HepG2 (cell line): ENCODE results near the gene NFATC3. TPM values are rescaled to one million over a fixed set of nuclear protein-coding genes. Genes with fewer than 3 reads are reported as not detected.

Experiments used
- BRD4 ChIP-seq: sonication (generic); formaldehyde crosslinking; IDR thresholded peaks from 2 replicates; pipeline ENCODE4 v1.4.0; 2020; ENCODE audit warnings: missing genetic modification reagents
- EHMT2 ChIP-seq: fragments of 200-600 bp; sonication (generic); IDR thresholded peaks from 2 replicates; pipeline ENCODE4 v1.7.0; 2017; ENCODE audit warnings: antibody characterized with exemption, low read depth, low read length, borderline replicate concordance
- ETV5 ChIP-seq: IDR thresholded peaks from 2 replicates; pipeline ENCODE4 v1.6.1; 2018; ENCODE audit warnings: missing biosample characterization, missing genetic modification reagents, inconsistent platforms, borderline replicate concordance
- GLI4 ChIP-seq: sonication (generic); formaldehyde crosslinking; IDR thresholded peaks from 2 replicates; pipeline ENCODE4 v1.5.1; 2020; ENCODE audit warnings: missing genetic modification reagents, mild to moderate bottlenecking, moderate library complexity, borderline replicate concordance
- GLMP ChIP-seq: sonication (generic); formaldehyde crosslinking; IDR thresholded peaks from 2 replicates; pipeline ENCODE4 v1.9.0; 2021; ENCODE audit warnings: missing genetic modification reagents, mild to moderate bottlenecking, borderline replicate concordance
- HIC2 ChIP-seq: sonication (generic); formaldehyde crosslinking; IDR thresholded peaks from 2 replicates; pipeline ENCODE4 v1.9.0; 2022; ENCODE audit warnings: low read depth, missing genetic modification reagents
- KDM1A ChIP-seq: IDR thresholded peaks from 2 replicates; pipeline ENCODE4 v1.6.1; 2016; ENCODE audit warnings: missing compliant biosample characterization
- MED13 ChIP-seq: sonication (generic); formaldehyde crosslinking; IDR thresholded peaks from 2 replicates; pipeline ENCODE4 v1.5.0; 2020; ENCODE audit warnings: missing genetic modification reagents
- MIER3 ChIP-seq: IDR thresholded peaks from 2 replicates; pipeline ENCODE4 v1.6.1; 2016; ENCODE audit warnings: missing compliant biosample characterization, borderline replicate concordance
- SCMH1 ChIP-seq: sonication (generic); formaldehyde crosslinking; IDR thresholded peaks from 2 replicates; pipeline ENCODE4 v1.9.0; 2021; ENCODE audit warnings: missing genetic modification reagents, mild to moderate bottlenecking, borderline replicate concordance
- TFAP4 ChIP-seq: sonication (generic); IDR thresholded peaks from 2 replicates; pipeline ENCODE4 v1.6.1; 2016; ENCODE audit warnings: low read depth, borderline replicate concordance
- ZBTB8A ChIP-seq: sonication (generic); formaldehyde crosslinking; IDR thresholded peaks from 2 replicates; pipeline ENCODE4 v1.4.0; 2020; ENCODE audit warnings: mild to moderate bottlenecking, low read depth, missing genetic modification reagents, borderline replicate concordance
- ZFY ChIP-seq: sonication (generic); formaldehyde crosslinking; IDR thresholded peaks from 2 replicates; pipeline ENCODE4 v1.4.0; 2020; ENCODE audit warnings: missing genetic modification reagents
- ZNF224 ChIP-seq: sonication (generic); formaldehyde crosslinking; IDR thresholded peaks from 2 replicates; pipeline ENCODE4 v1.5.0; 2020; ENCODE audit warnings: mild to moderate bottlenecking, missing genetic modification reagents
- ZNF296 ChIP-seq: sonication (generic); formaldehyde crosslinking; conservative IDR thresholded peaks from 2 replicates; pipeline ENCODE4 v1.5.0; 2020; ENCODE audit warnings: mild to moderate bottlenecking, missing genetic modification reagents
- ZNF335 ChIP-seq: sonication (generic); formaldehyde crosslinking; IDR thresholded peaks from 2 replicates; pipeline ENCODE4 v1.4.0; 2020; ENCODE audit warnings: missing genetic modification reagents
- ZNF337 ChIP-seq: sonication (generic); formaldehyde crosslinking; IDR thresholded peaks from 2 replicates; pipeline ENCODE4 v1.5.1; 2020; ENCODE audit warnings: missing genetic modification reagents, low read depth, mild to moderate bottlenecking, borderline replicate concordance
- ZNF605 ChIP-seq: sonication (generic); formaldehyde crosslinking; IDR thresholded peaks from 2 replicates; pipeline ENCODE4 v1.8.0; 2022; ENCODE audit warnings: mild to moderate bottlenecking, missing genetic modification reagents
- ZNF772 ChIP-seq: sonication (generic); formaldehyde crosslinking; IDR thresholded peaks from 2 replicates; pipeline ENCODE4 v1.5.0; 2020; ENCODE audit warnings: mild to moderate bottlenecking, missing genetic modification reagents
- ZSCAN5A ChIP-seq: sonication (generic); formaldehyde crosslinking; IDR thresholded peaks from 2 replicates; pipeline ENCODE4 v1.8.0; 2022; ENCODE audit warnings: mild to moderate bottlenecking, missing genetic modification reagents, borderline replicate concordance
- polyA plus RNA-seq, 8 experiments: library from polyadenylated mRNA; depleted of rRNA in 3 of 8; stranded (reverse) in 7 of 8; unstranded in 1 of 8; fragments of >200 nt; fragmentation: Illumina TruSeq in 4 of 8; extraction: Trizol in 4 of 8; gene quantifications; 2 replicates each; pipeline versions ENCODE4 v1.2.1 to v1.2.3, GENCODE V29; 2011 to 2016; ENCODE audit warnings: low read depth in 4 of 8, missing spikeins in 1 of 8, mixed read lengths in 1 of 8; ENCODE audit not compliant: insufficient read depth in 1 of 8
- total RNA-seq, 5 experiments: library from RNA; depleted of rRNA; stranded (reverse); fragments of >200 nt; fragmentation: Illumina TruSeq; extraction: Trizol; gene quantifications; 2 replicates each; pipeline ENCODE4 v1.2.3, GENCODE V29; 2016; ENCODE audit warnings: low read depth in 1 of 5
- TF ChIP-seq, protein P1 (sequence below): sonication (generic); formaldehyde crosslinking; IDR thresholded peaks from 2 replicates; pipeline ENCODE4 v1.5.0; 2020; ENCODE audit warnings: mild to moderate bottlenecking, low read depth, missing genetic modification reagents, borderline replicate concordance
- TF ChIP-seq, protein P2 (sequence below): IDR thresholded peaks from 2 replicates; pipeline ENCODE4 v1.6.1; 2016

NFATC3 gene
- total and polyA plus RNA-seq, 2 of the 13 experiments (the other 11 are each of a cell fraction or from before 2014, with no cell fraction given), result 52.6 to 62.7 TPM

GRCh38 chr16:68257906-68258800, 173.0 kb downstream of the NFATC3 start (continued):
- TF ChIP-seq MIER3 (CRISPR knock-in tag), result peak; percentile 57; the same call in 1 of the 2 replicates
- TF ChIP-seq ZFY (CRISPR knock-in tag), result peak; percentile 88
- TF ChIP-seq HIC2, result peak; percentile 98
- TF ChIP-seq EHMT2, result no peak
- TF ChIP-seq TFAP4, result peak; percentile 52; the same call in 1 of the 2 replicates
- no peak for TF ChIP-seq SCMH1
- peak; percentile 92; the same call in 1 of the 2 replicates for TF ChIP-seq ZNF224 (CRISPR knock-in tag)
- peak; percentile 51; the same call in 1 of the 2 replicates for TF ChIP-seq ZNF335 (CRISPR knock-in tag)
- TF ChIP-seq, protein P1, sequence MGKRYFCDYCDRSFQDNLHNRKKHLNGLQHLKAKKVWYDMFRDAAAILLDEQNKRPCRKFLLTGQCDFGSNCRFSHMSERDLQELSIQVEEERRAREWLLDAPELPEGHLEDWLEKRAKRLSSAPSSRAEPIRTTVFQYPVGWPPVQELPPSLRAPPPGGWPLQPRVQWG (CRISPR knock-in tag), result no peak
- peak; percentile 88 for TF ChIP-seq ZNF605 (CRISPR knock-in tag)
- TF ChIP-seq, protein P2, sequence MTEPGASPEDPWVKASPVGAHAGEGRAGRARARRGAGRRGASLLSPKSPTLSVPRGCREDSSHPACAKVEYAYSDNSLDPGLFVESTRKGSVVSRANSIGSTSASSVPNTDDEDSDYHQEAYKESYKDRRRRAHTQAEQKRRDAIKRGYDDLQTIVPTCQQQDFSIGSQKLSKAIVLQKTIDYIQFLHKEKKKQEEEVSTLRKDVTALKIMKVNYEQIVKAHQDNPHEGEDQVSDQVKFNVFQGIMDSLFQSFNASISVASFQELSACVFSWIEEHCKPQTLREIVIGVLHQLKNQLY (CRISPR knock-in tag), result peak; percentile 77; the same call in 1 of the 2 replicates
- peak; percentile 93 for TF ChIP-seq ETV5 (CRISPR knock-in tag)
- TF ChIP-seq GLI4 (CRISPR knock-in tag), result no peak
- no peak for TF ChIP-seq ZNF296 (CRISPR knock-in tag)
- no peak for TF ChIP-seq MED13 (CRISPR knock-in tag)
- TF ChIP-seq GLMP (CRISPR knock-in tag), result no peak
- no peak for TF ChIP-seq BRD4 (CRISPR knock-in tag)
- no peak for TF ChIP-seq ZBTB8A (CRISPR knock-in tag)
- peak; percentile 53; the same call in 1 of the 2 replicates for TF ChIP-seq KDM1A
- peak; percentile 86 for TF ChIP-seq ZNF772 (CRISPR knock-in tag)
- TF ChIP-seq ZNF337 (CRISPR knock-in tag), result peak; percentile 23; the same call in 1 of the 2 replicates
- TF ChIP-seq ZSCAN5A (CRISPR knock-in tag), result 0 out of 2 replicates have a peak, but pooled peaks have one; percentile 50
